GM19438 (cell line): ENCODE data around the gene SLC7A6.

ENCODE experiments used
- ATAC-seq: cut with Tn5 transposase; IDR thresholded peaks from one replicate; pipeline ENCODE4 v1.9.1; 2021; ENCODE audit warnings: low read depth; ENCODE audit not compliant: unreplicated experiment

The SLC7A6 gene

DNA sequence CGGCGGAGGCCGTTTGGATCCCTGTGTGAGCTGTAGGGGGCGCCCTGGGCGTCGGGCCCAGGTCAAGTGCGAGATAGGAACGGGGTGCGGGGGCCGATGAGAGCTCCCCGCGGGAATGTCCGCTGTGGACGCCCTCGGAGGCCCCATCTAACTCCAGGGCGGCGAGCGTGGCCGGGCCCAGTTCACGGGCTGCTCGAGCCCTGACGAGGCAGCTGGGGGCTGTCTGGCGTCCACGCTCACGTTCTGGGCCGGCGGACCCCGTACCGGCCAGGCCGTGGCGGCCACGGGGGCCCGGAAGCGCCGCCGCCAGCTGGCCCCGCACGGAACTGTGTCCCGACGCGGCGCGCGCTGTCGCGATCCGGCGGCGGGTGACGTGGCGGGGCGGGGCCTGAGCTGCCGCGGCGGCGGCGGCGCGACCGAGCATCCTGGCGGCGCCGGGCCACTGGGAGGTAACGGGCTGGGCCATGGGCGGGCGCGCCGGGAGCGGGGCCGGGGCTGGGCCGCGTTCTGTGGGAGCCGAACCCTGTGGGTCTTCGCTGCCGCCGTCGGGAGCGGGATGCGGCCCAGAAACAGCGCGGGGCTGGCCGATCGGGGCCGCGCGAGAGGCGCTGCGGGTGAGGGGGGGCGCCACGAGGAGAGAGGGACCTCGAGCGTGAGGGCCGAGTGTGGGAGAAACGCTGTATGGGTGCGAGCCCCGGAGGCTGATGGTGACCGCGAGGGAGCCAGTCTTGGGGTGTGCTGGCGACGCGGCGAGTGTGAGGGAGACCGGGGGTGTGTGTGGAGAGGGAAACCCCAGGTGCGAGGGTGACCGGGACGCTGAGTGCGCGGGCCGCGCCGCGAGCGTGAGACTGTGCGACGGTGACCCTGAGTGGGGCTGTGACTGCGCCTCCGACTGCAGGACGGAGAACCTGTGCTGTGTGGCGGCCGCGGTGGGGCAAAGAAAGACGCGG lies at the start of gene SLC7A6:
SLC7A6 (plus strand) TSS at position 399 of the 950 bp plus-strand sequence. CDS start 10,201 bp downstream, outside the sequence.
- ATAC-seq: peak; percentile 59

DNA sequence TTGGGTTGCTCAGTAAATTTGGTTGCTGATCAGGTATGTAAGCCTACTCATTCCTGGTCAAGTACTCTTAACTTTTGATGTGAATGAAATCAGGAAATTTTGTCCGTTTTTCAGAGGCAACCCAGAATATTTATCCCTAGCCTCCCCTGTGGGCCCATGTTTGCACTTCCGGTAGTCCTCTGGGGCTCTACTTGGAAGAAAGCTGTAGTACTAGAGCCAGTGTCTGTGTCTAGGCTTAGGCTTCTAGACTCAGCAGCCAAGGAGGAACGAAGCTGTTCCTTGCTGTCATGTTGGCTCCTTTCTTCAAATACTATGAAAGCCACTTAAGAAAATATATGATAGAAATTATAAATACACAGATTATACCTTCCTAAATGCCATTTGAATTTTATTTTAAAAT lies 49.6 kb upstream of the SLC7A6 start:
- ATAC-seq: no peak

GRCh38 chr16:68215302-68215701 lies 49.0 kb upstream of the SLC7A6 start:
- ATAC-seq: no peak

DNA sequence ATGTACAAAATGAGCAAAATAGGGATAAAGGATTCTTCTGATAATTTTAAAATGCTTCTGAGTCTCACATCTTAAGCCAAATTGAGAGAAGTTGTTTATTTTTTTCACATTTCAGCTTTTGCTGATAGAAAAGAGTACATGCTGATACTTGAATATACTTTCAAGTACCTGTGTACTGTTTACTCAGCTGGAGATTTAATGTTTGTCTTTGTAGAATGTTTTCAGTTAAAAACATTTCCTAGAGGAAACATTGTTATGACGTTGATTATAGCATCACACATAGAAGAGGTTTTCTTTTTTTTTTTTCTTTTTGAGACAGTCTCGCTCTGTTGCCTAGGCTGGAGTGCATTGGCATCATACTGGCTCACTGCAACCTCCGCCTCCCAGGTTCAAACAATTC lies 48.1 kb upstream of the SLC7A6 start:
- ATAC-seq: no peak

GRCh38 chr16:68217506-68217905 lies 46.8 kb upstream of the SLC7A6 start:
- ATAC-seq: no peak

- no peak for ATAC-seq
Observed at GRCh38 chr16:68219725-68220351, 44.5 kb upstream of the SLC7A6 start.

- no peak for ATAC-seq
Observed at GRCh38 chr16:68223072-68223471, 41.3 kb upstream of the SLC7A6 start.

DNA sequence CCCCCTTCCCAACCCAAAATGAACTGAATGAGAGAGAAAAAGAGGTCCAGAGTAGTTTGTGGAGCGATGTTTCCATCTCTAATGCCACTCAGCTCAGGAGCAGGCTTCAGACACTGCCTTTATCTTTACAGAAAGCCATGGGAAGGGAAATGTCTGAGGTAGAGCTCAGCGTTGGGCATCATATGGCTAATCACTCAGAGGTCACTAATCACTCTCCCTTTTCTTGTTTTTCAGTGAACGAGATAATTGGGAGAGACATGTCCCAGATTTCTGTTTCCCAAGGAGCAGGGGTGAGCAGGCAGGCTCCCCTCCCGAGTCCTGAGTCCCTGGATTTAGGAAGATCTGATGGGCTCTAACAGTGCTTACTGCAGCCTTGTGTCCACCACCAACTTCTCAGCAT lies 38.2 kb upstream of the SLC7A6 start:
- ATAC-seq: no peak

DNA sequence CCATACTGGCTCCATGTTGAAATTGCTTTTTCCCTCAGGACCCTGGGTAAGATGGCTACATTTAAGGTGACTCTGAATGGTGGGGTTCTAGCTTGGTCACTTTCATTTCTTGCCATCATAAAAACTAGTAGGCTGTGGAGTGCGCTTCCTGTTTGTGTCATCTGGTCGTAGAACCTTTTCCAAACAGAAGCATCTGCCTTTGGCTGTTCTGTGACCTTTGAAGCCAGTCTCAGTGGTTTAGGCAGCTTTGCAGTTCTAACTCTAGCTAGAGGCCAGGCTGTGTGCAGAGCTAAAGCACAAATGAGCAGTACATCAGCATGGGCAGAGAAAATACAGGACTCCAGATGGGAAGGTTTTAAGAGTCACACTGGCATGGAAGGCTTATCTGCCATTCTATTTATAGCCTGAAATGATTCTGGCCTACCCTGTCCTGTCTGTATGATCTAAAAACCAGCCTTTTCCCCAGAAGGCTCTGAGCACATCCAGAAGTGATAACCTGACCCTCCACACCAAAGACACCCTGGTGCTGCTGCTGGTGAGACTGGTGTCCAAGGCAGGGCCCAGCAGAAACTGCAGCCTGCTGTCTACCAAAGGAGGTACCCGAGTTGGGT lies 37.0 kb upstream of the SLC7A6 start:
- no peak for ATAC-seq

GRCh38 chr16:68227850-68228553 lies 36.3 kb upstream of the SLC7A6 start:
- no peak for ATAC-seq

DNA sequence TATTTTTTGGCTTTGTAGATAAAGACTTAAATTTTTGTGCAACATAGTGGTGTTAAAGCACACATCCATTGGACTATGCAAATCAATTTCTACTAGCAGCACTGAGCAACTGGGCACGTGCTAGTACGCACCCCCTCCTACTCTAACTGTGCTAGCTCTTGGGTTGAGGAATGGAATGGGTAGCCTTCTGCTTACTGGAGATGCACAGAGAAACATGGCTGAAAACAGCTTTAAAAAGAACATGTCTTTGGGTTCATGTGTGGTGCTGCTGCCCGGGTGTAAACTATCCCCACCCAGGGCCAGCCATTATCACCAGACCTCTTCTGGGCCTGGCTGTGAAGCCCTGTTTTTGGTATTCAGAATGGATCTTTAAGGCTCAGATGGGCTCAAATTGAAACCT lies 35.7 kb upstream of the SLC7A6 start:
- ATAC-seq: no peak

- no peak for ATAC-seq
Observed at GRCh38 chr16:68229431-68230175, 34.7 kb upstream of the SLC7A6 start.

DNA sequence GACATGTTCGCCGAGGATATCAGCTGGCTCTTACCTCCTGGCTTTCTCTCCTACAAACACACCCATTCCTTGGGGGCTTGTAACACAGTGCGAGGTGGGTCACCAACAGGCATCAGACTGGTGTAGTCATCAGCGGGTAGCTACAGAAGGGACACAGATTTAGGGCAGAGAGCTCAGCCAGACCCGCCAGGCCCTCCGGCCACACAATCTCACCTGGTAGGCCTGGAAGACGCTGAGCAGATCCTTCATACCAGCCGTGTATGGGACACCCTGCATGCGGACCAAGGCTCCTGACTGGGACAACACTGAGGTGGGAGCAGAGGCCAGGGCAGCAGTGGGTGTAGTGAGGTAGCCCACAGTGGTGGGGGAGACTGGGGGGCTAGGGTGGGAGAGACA lies 34.2 kb upstream of the SLC7A6 start:
- no peak for ATAC-seq

DNA sequence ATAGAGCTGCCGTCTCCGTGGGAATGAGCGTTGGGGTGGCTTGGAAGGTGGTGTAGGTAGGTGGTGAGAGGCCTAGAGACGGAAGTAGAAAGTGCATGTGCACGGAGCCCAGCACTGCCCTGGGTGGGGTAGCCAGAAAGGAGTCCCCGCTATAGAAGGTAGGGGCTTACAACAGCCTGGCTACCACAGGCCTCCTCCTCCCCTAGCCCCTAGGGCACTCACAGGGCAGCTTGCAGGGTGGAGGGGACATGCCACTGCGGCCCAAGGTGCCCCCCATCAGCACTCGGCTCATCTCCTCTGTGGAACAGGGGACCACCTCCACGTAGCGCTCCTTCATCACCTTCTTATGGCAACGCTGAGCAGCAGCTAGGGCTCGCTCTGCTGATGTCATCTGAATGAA lies 33.4 kb upstream of the SLC7A6 start:
- ATAC-seq: no peak

GRCh38 chr16:68231384-68232136 lies 32.8 kb upstream of the SLC7A6 start:
- ATAC-seq: no peak

- ATAC-seq: no peak
Observed at GRCh38 chr16:68232335-68232734, 32.0 kb upstream of the SLC7A6 start.

DNA sequence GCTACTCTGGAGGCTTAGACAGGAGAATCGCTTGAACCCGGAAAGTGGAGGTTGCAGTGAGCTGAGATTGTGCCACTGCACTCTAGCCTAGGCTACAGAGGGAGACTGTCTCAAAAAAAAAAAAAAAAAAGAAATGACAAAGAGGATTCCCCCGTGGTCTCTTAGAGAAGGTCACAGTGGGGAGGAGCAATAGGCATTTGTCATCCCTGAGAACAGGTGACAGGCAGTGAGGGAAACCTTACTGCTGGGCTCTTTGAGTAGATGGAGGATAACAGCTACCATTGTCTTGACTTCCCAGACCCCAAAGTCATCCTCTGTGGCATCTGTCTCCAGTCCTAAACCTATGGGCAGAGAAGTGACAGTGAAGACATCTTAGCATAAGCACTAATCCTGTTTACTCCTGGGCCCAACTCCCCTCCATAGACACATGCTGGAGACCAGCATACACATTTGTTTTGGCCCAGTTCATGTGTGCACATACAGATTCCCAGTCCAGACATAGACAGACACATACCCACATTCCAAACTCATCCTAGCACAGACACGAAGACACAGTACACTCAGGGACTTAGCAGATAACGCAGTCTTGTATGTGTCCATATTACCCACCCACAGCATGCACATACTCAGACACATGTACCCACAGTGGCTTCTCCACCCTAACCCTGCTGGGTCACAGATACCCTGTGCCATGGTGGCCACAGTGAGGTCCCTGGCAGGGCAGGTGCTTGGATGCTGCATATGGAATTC lies 31.1 kb upstream of the SLC7A6 start:
- ATAC-seq: no peak

GRCh38 chr16:68233835-68234187 lies 30.5 kb upstream of the SLC7A6 start:
- ATAC-seq: no peak
